Stimulated activated CD4-positive, alpha-beta T cell treated with anti-CD3 and anti-CD28 coated beads, TNF-alpha, amount 100 ng/mL, for 48 hours (primary cell): Measurements from ENCODE around the gene LRRC25.
"Not testable (repeated sequence)": the region's sequence is repeated elsewhere in the genome, so short reads cannot be mapped to it uniquely, and the experiment has no call there.

Experiments
- DNase-seq, 3 donors: peaks; one replicate each; pipeline ENCODE4 v3.0.0-alpha.2; 2020; ENCODE audit warnings: low read depth in 3 of 3

LRRC25 gene

GRCh38 chr19:18405754-18406153 lies 8.3 kb upstream of the LRRC25 start:
- DNase-seq = not testable (repeated sequence)

DNA sequence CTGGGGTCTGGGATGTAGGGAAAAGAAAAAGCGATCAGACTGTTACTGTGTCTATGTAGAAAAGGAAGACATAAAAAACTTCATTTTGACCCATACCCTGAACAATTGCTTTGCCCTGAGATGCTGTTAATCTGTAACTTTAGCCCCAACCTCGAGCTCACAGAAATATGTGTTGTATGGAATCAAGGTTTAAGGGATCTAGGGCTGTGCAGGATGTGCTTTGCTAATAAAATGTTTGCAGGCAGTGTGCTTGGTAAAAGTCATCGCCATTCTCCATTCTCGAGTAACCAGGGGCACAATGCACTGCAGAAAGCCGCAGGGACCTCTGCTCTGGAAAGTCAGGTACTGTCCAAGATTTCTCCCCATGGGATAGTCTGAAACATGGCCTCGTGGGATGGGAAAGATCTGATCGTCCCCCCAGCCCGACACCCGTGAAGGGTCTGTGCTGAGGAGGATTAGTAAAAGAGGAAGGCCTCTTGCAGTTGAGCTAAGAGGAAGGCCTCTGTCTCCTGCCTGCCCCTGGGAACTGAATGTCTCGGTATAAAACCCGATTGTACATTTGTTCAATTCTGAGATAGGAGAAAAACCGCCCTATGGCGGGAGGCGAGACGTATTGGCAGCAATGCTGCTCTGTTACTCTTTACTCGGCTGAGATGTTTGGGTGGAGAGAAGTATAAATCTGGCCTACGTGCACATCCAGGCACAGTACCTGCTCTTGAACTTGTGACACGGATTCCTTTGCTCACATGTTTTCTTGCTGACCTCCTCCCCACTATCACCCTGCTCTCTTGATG lies 5.2 kb upstream of the LRRC25 start:
- not testable (repeated sequence) for DNase-seq

GRCh38 chr19:18401580-18402112 lies 4.2 kb upstream of the LRRC25 start:
- DNase-seq = no peak

GRCh38 chr19:18399008-18399407 lies 1.6 kb upstream of the LRRC25 start:
- DNase-seq = no peak

GRCh38 chr19:18396471-18397241 lies 766 bp downstream of the LRRC25 start:
- no peak for DNase-seq

DNA sequence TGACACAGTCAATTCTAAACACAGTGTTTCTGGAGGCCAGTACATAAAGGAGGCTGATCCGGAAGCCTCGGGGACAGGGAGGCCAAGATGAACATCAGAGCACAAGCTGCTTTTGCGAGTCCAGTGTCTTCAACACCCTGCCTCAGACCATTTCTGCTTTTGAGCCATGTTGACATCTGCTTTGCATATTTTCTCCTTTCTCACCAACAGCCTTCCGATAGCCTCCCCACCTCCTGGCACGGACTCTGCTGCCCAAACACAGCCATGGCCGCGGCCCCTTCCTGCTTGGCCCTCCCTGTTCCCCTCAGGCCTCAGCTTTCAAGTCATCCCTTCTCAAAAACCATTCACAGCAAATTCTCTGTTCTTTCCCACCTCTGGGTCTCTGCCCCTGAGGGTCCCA lies 3.6 kb downstream of the LRRC25 start:
- no peak for DNase-seq

- DNase-seq = no peak
Measured at GRCh38 chr19:18392926-18393325, 4.5 kb downstream of the LRRC25 start.

DNA sequence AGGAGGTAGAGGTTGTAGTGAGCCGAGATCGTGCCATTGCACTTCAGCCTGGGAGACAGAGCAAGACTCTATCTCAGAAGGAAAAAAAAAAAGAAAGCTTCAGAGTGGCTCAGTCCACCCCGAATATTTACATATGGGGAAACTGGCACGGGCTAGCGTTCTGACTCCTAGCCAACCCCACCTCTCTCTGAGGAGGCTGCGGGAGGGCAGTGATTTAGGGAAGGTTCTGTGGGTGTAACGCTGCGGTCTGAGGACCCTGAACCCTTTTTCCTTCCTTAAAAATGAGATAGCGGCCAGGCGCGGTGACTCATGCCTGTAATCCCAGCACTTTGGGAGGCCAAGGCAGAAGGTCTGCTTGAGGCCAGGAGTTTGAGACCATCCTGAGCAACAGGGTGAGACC lies 5.0 kb downstream of the LRRC25 start:
- DNase-seq = no peak

- no peak for DNase-seq
Measured at GRCh38 chr19:18391509-18392075, 5.8 kb downstream of the LRRC25 start.

GRCh38 chr19:18390065-18390907 lies 7.1 kb downstream of the LRRC25 start:
- DNase-seq = no peak

GRCh38 chr19:18389726-18390064 lies 7.7 kb downstream of the LRRC25 start:
- no peak for DNase-seq

- no peak for DNase-seq
Measured at GRCh38 chr19:18388960-18389725, 8.3 kb downstream of the LRRC25 start.

GRCh38 chr19:18388100-18388959 lies 9.1 kb downstream of the LRRC25 start:
- peak; percentile 54 to 71 (median 70) for DNase-seq

- DNase-seq = no peak
Measured at GRCh38 chr19:18386543-18387271, 10.7 kb downstream of the LRRC25 start.

DNA sequence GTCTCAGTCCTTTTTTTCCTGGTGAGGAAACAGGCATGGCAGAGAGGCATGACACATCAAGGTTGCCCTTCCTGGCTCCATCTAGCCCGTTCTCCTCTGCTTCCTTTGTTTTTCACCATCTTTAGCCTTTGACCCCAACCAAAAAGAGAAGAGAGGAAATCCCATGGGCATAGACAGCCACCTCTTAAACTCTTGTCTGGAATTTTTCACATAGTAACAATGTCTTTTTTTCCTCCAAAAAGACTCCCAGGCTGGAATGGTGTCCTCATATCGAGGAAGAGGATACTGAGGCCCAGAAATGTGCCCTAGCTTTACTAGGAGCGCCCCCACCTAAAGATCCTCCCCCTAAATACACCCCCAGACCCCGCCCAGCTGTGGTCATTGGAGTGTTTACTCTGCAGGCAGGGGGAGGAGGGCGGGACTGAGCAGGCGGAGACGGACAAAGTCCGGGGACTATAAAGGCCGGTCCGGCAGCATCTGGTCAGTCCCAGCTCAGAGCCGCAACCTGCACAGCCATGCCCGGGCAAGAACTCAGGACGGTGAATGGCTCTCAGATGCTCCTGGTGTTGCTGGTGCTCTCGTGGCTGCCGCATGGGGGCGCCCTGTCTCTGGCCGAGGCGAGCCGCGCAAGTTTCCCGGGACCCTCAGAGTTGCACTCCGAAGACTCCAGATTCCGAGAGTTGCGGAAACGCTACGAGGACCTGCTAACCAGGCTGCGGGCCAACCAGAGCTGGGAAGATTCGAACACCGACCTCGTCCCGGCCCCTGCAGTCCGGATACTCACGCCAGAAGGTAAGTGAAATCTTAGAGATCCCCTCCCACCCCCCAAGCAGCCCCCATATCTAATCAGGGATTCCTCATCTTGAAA lies 11.5 kb downstream of the LRRC25 start, which contains the start of gene GDF15:
GDF15 (plus strand) TSS at position 484 of the 868 bp plus-strand sequence; CDS start at position 516, 32 bp downstream.
- DNase-seq = peak in 2 of 3 donors; percentile 16 to 21

DNA sequence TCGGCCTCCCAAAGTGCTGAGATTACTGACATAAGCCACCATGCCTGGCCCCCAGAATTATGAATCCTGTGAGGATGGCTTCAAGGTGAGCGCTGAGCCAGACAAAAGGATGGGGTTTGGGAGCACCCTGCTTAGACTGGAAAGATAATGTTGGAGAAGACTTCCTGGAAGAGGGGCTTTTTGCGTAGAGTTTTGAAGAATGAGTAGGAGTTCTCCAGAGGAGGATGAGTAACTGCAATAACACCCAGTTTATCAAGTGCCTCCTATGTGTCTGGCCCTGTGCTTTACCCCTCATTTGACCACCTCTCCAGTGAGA lies 12.1 kb downstream of the LRRC25 start:
- DNase-seq = no peak

- no peak for DNase-seq
Measured at GRCh38 chr19:18384775-18385174, 12.6 kb downstream of the LRRC25 start.

- DNase-seq = not testable (repeated sequence)
Measured at GRCh38 chr19:18383622-18384021, 13.8 kb downstream of the LRRC25 start.
